ENCODE measurements around the gene TMEM59.
A peak's percentile ranks its signal among the peaks of the same experiment; 100 is the strongest.
"Not testable (repeated sequence)": the region's sequence is repeated elsewhere in the genome, so short reads cannot be mapped to it uniquely, and the experiment has no call there.

The TMEM59 gene, protein sequence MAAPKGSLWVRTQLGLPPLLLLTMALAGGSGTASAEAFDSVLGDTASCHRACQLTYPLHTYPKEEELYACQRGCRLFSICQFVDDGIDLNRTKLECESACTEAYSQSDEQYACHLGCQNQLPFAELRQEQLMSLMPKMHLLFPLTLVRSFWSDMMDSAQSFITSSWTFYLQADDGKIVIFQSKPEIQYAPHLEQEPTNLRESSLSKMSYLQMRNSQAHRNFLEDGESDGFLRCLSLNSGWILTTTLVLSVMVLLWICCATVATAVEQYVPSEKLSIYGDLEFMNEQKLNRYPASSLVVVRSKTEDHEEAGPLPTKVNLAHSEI

DNA sequence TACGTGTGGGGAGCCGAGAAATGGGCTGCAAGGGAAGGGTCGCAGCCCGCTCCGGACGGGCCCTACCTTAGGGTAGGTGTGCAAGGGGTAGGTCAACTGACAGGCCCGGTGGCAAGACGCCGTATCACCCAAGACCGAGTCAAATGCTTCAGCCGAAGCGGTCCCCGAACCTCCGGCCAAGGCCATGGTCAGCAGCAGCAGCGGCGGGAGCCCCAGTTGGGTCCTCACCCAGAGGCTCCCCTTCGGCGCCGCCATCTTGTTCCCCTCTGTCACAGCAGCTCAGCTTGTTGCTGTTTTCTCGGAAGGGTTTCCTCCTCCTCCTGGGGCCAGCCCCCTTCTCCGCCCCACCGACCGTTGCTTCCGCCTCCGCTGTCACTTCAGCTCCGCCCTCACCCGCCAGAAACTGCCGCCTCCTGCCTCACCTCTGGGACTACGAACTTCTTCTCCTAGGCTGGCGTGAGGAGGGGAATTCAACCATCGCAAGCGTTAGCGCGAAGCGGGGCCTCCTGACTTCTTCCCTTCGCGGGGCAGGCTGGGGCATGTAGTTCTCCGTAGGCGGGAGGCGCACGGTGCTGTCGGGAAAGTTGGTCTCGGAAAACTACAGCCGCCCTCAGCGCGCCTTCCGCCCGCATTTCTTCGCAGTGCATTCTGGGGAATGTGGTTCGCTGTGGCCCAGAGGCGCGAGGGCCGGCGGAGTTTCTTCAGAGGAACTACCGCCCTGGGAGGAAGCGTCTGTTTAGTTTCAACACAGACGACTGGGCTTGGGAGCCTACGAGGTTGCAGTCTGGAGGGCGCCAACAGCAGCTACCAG, at the start of gene TMEM59, which contains the start of gene TCEANC2:
TMEM59 (minus strand) TSS at position 271 of the 811 bp plus-strand sequence; CDS start at position 255, 16 bp downstream.
TCEANC2 (plus strand) TSS at position 675 of the 811 bp plus-strand sequence. CDS start 815 bp downstream, outside the sequence.
- DNase-seq, result peak; percentile 95

DNA sequence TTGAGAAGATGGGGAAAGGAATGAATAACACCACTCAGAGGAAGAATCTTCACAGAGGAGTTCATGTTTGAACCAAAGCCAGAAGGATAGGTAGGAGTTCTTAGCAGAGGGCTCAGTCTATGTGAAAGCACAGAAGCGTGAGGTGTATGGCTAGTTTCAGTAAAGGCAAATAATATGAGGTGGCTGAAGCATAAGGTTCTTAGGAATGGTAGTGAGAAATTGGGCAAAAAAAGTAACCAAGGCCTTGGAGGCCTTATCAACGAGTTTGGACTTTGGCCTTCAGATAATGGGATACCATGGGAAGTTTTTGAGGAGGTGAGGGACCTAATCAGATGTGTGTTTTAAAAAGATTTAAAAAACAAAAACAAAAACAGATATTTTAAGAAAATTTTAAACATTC, 47.5 kb upstream of the TMEM59 start:
- no peak for DNase-seq

DNA sequence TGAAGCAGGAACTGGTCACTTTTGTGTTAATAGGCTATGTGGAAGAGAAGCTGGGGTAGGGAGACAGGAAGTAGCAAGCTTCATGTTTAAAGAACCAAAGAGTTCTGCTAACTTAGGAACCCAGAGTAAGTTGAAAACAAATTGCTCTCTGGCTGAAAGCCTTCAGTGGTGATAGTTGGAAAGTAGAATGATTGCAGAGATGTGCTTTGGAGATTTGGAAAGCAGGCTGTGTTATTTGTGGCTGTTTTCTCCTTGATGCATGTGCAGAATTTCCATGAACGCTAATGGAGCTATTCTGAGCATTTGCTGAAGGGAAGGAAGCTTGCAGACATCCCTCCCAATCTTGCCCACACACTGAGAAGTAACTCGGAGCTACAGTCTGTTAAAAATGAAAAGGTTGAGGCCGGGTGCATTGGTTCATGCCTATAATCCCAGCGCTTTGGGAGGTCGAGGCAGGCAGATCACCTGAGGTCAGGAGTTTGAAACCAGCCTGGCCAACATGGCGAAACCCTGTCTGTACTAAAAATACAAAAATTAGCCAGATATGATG, 46.1 kb upstream of the TMEM59 start:
- DNase-seq, result no peak

DNA sequence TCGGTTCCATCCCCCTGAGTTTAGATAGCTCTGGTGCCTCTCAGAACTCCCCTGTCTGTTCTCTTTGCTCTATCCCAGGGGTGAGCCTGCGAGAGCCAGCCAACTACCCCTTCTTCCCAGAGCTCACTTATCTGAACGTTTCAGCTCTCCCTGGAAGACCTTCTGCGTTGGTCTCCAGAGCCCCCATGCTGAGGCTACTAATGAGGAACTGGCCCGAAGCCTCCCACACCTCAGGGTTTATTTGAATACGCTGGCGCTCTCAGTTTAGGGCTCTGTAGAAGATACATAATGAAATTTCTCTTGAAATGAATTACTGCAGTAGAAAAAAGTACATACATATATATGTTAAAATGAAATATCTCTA, 43.9 kb upstream of the TMEM59 start:
- no peak for DNase-seq

DNA sequence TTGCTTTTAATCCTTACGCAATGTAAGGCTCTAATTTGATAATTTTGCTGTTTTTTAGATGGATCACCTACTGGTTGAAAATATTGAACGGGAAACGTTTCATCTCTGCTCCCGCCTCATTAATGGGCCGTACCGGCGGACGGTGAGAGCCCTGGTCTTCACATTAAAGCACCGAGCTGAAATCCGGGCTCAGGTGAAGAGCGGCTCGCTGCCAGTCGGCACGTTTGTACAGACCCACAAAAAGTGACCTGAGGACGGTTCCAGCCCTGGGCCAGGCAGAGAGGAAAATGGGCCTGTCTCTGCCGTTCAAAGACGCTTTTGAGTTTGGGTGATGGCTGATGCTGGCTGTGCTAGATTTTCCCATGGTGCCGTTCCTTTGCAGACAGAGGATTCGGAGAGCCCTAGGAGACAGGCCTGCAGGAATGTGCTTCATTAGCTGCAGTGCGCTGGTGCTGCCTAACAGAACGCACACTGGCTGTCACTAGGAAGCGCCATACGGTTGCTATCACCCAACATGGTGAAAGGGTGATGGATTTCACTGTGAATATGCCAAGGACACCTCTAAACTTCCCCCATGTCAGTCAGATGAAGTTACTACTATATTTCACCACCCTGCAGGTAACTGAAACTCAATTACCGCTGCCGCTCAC, 43.3 kb upstream of the TMEM59 start:
- DNase-seq, result no peak

DNA sequence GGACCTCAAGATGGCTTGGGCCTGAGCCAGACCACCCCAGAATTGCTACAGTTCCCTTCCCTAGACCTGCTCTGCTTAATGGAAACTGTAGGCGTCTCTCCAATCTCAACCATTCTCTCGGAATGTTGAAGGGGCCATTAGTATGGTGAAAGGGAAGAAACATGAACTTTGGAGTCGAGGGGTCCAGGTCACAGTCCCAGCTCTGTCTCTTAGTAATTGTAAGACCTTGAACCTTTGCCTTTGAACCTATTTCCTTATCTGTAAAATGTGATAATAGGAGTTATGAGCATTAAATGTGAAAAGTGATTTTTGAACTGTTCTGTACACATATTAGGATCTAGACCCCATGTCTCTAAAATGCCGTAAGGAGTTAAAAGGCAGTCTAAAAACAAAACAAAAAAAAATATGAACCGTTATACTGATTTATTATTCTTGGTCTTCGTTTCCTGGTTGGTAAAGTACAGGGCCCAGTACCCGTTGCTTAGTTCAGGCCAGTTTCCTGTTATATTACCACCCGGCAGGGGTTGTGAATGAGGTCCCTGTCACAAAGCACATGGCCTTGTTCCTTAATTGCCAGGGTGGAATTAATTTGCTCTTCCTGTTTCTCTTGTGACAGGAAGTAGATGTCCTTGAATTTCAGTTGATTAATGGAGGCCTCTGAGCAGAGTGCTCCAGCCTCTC, 42.7 kb upstream of the TMEM59 start:
- no peak for DNase-seq

DNA sequence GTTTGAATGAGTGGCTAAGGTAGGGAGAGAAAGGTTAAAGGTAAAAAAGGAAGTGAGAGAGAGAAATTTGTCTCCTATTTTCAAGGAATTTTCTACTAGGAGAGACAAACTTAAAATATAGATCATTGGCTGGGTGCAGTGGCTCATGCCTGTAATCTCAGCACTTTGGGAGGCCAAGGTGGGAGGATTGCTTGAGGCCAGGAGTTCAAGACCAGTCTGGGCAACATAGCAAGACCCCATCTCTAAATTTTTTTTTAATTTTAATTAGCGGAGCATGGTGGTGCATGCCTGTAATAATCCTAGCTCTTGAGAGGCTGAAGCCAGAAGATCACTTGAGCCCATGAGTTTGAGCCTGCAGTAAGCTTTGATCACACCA, 41.7 kb upstream of the TMEM59 start:
- not testable (repeated sequence) for DNase-seq

DNA sequence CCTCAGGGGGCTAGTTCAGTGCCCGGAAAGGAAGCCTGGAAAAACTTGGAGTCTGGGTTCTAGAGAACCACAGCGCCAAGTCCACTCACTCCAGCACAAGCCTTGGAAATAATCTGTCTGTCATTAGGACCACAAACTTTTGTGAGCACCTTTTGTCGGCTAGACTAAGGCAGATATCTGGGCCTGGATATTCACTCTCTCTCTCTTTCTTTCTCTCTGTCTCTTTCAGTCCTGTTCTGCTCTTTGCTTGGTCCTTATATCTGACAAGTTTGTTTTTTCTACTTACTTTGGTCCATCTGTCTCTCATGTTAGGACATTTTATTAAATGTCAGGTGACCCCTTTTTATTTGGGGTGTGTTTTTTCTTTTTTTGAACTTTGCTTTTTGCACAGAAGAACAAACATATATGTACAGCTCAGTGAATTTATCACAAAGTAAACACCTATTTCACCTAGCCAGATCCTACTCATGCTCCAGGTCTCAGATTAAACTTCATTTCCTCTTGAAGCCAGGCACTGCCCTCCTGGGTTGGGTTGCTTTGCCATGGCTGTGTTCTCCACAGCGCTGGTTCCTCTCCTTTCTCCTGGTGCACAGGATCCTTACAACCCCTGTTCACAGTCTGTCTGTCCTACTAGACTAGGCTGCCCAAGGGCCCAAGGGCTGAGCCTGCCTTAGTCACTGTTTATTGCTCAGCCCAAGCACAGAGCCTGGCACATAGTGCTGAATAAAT, 41.2 kb upstream of the TMEM59 start:
- no peak for DNase-seq

DNA sequence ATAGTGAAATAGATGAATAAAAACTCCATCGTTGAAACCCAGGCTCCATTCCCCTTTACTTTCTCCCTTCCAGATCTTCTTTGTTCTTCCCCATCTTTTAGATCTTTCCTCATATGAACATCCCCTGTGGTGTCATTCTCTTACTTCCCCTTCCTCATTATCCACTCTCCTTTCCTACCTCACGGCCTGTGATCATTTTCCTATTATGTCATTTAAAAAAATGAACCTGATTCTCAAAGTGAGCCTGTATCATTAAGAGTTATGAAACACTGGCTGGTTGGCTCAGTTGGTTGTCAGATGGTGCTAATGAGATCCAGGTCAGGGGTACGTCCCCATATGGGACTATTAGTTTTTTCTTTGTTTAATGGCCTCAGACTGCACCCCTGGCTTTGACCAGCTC, 38.7 kb upstream of the TMEM59 start:
- no peak for DNase-seq

DNA sequence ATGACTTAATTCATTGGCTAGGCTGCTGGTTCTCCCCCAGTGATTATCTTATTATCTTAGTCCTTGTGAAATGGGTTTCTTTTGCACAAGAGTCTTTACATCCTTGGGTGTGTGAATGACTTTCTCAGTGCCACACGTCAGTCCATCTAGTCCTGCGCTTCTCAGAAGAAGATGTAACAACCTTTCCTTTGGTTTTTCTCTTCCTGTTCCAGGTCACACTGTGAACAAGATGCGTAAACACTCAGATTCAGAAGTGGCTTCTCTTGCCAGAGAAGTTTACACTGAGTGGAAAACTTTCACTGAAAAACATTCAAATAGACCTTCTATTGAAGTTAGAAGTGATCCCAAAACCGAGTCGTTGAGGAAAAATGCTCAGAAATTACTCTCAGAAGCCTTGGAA, 35.4 kb upstream of the TMEM59 start:
- no peak for DNase-seq

DNA sequence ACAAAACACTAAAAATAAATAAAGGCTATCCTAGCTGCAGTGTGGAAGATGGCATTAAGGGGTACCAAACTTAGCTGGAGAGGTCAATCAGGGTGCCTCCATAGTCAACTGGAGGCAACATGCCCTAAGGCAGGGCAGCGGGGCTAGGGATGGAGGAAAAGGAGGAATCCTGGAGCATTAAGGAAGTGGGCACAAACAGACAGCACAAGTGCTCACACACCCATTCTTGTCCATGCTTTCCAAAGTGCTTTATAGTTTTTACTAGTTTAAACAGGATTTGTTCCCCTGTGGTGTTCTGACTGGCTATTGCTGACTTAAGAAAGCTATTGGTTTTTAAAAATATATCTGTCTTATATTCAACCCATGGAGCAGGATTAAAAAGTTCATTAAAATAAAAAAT, 33.8 kb upstream of the TMEM59 start:
- DNase-seq, result no peak

DNA sequence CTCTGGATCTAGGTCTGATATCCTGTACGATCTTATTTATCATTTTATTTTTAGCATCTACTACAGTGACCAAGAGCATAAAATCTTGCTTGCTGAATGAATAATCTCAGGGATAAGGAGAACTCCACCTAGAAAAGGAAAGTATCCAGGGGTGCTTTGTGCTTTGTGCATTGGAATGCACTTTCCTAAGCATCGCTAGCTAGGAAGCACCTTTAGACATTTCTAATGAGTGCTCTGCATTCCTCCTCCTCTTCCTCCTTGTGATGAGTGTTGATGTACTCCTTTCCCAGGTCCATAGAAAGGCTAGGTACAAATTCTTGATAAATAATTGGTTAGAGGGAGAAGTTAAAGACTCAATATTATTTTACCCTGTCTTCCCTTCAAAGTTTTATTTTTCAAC, 31.8 kb upstream of the TMEM59 start:
- DNase-seq, result no peak

DNA sequence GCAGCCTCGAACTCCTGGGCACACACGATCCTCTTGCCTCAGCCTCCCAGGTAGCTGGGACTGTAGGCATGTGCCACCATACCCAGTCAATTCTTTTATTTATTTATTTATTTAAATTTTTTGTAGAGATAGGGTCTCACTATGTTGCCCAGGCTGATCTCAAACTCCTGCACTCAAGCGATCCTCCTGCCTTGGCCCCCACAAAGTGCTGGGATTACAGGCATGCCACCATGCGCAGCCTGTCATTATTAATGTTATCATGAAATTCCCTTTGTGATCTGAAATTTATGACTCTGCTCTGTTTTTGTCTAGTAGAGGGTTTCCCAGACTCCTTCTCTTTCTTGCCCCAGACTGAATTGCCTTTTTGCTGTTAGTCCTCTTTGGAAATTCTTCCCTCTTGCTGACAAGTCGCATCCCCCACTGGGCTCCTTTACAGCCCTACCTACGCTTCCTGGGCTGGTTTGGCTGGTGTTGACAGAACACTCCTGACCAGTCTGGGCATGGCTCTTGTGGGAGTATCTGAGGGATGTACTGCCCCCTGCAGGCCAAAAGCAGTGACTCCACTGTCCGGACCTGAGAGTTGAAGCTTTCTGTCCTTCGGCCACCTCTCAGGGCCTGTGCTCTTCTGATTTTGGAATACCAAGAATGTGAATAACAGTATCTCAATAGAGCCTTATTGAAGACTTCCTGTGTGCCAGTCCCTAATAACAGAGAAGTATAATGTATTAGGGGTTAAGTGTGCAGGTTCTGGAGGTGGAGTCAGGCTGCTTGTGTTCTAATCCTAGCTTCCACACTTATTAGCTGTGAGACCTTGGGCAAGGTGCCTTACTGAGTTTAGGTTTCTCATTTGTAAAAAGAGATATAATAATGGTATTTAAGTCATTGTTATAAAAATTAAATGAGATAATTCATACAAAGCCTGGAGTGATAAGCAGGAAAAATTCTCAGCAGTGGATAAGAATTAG, 28.6 kb upstream of the TMEM59 start:
- peak; percentile 57 for DNase-seq

DNA sequence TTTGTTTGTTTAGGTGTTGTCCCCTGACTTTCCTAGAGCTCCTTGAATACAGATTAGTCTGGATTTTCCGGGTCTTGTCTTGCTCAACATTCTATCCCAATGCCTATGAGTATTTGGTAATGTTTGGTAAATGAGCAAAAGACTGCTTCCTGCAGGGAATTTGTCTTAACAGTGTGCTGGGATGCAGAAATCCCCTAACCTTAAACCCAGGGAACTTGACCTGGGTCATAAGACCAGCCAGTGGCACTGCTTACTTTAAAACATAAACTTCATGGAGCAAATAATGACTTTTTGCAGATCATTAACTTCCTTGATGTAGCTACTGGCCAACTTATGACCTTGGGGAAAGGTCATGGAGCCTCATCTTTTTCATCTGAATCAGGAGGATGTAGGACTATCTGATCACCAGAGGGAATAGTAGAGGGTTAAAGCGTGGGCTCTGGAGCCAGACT, 27.6 kb upstream of the TMEM59 start:
- no peak for DNase-seq

DNA sequence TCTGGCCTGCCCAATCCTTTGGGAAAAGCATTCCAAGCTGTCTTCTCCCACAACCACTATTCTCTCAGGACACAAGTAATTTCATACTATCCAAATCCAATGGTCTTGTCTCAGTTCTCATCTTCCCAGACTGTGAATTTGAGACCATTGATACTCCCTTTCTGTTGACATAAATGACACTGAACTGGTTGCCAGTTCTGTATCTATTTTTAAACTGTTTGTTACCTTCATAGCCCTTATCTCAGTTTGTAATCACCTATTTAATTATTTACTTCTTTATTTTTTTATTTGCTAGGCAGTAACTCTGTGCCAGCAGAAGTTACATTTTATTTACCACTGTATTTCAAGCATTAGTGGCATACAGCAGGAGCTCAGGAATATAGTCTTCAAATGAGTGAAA, 24.4 kb upstream of the TMEM59 start:
- DNase-seq, result no peak

DNA sequence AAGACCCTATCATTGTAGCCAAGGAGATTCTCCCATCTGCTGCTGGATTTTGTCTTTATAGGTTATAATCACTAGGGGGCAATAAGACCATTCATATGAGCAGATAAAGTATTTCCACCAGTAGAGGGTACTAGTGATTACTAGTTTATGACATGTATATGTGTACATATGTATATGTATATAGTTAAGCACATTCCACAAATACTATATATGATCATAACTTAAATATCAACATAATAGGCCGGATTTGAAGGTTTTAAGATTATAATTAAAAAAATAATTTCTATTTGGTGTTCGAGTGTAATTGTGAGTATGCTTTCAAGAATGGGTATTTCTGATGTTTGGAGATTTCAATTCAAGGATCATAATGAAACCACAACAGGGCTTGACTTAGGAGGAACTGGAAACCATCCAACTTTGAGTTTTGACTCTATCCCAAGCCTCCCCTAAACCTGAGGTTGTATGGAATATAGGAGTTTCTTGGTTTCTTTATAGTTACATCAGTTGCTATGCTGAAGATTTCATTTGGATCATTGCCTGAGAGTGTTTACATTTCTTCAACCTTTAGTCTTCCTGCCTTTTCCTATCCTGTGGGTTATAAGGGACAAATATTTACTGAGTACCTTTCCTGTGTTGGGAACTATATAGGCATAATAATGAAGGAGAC, 17.3 kb upstream of the TMEM59 start:
- no peak for DNase-seq

DNA sequence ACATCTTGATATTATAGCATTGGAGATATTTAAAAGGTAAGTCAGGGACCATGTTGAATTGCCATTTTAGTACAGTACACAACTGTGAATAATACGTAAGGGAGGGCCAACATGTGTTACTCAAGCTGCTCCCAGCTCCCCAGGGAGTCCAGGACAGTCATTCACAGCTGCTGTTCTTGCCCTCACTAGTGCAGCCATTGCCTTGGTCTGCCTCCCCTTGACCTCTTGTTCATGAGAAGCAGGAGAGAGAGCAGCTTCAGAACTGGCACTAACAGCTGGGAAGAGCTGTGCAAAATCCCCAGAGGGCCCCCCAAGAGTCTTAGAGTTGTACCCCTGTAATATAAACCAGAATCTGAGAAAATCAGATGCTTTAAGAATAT, 16.8 kb upstream of the TMEM59 start:
- no peak for DNase-seq

DNA sequence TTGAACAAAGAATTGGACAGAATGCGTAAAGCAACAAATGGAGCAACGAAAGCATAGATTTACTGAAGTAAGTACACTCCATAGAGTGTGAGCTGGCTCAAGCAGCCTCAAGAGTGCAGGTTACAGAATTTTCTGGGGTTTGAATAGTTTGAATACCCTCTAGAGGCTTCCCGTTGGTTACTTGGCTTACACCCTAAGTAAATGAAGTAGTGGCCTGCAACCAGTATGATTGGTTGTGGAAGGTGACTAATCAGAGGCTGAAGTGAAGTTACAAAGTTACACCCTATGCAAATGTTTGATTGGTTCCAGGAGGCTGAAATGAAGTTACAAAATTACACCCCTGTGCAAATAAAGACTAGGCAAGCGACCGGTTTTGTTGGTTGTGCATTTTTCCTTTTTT, 11.3 kb upstream of the TMEM59 start:
- DNase-seq, result no peak

DNA sequence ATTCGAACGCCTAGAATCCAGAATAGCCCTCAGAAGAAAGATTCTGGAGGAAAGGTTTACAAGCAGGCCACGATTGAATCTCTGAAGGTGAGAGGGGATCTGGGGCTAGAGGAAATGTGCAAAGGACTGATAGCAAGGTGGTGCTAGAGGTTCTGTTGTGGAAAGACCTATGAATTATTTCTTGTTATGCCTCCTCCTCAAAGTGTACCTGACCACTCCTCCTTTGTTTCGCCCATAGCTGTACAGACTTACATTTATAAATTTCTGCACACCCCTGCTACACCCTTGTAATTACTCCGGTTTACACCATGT, 1.4 kb upstream of the TMEM59 start:
- DNase-seq, result no peak

DNA sequence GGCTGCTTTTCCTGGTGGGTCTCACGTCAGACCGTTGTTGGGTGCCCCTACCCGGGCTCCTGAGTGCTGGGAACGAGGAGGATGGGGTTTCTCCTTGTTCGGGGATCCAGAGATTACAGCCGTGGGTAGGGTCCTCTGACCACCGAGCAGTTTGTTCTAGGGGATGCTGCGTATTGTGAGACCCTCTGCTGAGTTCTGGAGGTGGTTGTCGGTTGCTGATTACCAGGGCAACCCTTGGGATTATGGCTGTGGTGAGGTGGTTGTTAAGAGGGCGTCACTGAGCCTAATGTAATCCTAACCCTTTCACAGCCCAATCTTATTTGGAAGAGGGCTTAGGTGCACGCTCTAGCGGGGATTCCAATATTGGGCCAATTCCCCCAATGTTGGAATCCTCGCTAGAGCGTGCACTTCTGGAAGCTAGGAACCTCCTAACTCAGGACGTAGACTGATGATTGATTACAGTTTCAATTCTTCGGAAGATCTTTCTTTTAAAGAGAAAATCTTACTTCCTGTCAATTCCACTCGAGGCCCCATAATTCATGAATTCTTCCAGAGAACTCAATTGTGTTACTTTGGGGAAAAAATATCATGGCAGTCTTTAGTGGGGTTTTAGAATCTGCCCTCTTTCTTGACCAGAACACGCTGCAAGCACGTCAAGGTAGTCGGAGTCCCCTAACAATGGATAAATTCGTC, 887 bp upstream of the TMEM59 start:
- no peak for DNase-seq

Data from stimulated activated CD4-positive, alpha-beta T cell treated with anti-CD3 and anti-CD28 coated beads, Interleukin-4, amount 100 ng/mL, for 1 hour (primary cell).